NCI-H345 treated with DMSO at 0.1 percent for 48 hours (cell line): Measurements from ENCODE around the gene NUMBL.
"Not testable (repeated sequence)": the region's sequence is repeated elsewhere in the genome, so short reads cannot be mapped to it uniquely, and the experiment has no call there.

Source experiments
- DNase-seq: peaks from one replicate; lab custom pipeline; 2025; ENCODE audit not compliant: unreplicated experiment; lab: John Stamatoyannopoulos, UW

Gene NUMBL

DNA sequence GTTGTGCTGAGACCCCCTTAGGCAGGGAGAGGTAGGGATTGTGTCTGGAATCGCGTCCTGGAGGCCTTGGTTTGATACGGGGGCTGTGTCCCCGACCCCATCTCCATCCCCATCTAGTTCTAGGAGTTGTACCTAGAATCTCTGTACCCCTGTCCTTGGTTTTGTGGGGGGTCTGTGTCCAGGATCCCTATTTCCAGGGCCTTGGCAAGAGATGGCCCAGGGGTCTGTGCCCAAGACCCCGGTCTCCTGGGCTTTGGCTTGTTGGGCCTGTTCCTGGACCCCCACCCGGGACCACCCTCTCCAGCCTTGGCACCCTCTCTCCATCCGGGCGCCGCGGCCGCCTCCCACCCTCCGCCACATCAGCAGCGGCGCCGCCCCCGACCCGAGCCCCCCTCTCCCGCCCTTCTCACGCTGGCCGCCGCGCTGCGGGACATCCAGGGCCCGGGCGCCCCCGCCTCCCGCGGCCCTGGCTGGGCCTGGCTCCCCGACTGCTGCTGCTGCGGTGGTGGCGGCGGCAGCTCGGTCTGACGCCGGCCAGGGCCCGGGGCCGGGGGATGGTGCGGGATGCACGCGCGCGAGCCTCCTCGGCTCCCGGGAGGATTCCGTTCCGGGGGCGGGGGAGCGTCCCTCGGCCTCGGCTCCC is at the start of gene NUMBL:
TSS of gene NUMBL (minus strand) at position 602 of the 643 bp plus-strand sequence. CDS start at position 434, 168 bp downstream.
- no peak for DNase-seq

DNA sequence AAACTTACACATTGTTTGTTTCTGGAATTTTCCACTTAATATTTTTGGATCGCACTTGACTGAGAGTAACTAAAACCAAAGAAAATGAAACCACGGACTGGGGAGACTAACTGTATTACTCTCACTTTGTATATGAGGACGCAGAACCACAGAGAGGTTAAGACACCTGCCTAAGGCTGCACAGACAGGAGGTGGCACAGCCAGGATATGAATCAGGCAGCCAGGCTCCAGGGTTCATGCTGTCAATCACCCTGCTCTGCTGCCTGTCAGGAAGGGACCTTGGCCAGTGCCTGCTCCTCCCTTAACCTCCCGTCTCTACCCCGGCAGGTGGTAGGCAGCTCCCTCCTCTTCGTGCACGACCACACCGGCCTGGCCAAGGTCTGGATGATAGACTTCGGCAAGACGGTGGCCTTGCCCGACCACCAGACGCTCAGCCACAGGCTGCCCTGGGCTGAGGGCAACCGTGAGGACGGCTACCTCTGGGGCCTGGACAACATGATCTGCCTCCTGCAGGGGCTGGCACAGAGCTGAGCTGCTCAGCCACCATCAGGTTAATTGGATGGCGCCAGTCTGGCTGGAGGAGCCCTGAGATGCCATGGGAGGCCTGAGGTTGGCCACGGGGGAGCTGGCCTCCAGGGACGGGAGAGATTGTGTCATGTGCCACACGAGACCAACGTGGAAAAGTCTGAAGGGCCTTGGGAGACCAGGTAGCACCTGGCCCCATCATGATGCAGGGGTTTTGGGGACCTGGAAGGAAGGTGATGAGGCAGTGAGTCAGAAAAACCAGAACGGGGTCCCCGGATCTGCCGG is 48.8 kb upstream of the NUMBL start:
- DNase-seq: no peak

DNA sequence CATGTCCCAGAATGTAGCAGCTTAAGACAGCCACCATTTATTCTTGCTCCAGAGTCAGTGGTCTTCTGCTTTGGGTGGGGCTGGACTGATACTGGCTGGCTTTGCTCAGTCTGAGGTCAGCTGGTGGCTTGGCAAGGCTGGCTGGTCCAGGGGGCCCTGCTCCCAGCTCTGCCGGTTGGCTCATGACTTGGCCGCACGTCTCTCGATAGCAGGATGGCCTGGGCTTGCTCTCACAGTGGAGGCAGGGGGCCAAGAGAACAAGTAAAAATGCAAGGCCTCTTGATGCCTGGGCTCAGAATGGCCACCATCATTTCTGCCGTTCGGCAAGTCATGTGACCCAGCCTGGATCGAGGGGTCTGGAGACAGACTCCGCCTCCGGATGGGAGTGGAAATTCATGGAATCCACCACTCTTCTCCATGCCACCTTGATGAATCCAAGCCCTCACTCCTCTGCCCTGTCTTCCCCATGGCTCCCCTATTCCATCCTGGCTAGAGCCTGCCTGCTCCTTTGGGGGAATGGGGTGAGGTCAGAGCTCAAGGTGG is 46.7 kb upstream of the NUMBL start:
- DNase-seq: no peak

DNA sequence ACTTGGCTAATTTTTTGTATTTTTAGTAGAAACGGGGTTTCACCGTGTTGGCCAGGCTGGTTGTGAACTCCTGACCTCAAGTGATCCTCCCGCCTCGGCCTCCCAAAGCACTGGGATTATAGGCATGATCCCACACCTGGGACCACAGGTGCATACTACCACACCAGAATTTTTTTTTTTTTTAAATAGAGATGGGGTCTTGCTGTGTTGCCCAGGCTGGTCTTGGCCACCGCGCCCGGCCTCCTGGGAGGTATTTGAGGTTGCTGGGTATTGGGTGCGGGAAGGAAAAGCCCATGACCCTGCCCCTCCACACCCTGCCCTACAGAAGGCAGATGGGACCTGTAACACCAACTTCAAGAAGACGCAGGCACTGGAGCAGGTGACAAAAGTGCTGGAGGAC is 46.2 kb upstream of the NUMBL start:
- no peak for DNase-seq

DNA sequence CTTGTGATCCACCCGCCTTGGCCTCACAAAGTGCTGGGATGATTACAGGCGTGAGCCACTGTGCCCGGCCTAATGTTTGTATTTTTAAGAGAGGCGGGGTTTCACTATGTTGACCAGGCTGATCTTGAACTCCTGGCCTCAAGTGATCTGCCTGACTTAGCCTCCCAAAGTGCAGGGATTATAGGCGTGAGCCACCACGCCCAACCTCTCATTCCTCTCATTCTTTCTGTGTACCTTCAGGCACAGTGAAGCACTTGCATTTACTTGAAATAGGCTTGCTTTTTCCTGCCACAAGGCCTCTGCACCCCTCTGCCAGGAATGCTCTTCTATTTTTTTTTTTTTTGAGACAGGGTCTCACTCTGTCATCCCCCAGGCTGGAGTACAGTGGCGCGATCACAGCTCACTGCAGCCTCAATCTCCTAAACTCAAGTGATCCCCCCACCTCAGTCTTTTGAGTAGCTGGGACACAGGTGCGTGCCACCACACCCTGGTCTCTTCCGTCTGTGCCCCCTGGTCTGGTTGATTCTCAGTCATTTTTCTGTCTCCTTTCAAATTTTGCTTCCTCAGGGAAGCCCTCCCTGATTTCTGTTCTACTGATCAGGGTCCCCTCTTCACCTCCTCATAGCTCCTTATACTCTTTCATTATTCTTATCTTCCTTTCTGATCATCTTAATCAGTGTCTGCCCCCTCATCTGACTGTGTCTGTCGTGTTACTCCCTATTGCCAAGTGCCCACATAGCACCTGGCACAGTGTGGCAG is 44.7 kb upstream of the NUMBL start:
- DNase-seq: no peak

DNA sequence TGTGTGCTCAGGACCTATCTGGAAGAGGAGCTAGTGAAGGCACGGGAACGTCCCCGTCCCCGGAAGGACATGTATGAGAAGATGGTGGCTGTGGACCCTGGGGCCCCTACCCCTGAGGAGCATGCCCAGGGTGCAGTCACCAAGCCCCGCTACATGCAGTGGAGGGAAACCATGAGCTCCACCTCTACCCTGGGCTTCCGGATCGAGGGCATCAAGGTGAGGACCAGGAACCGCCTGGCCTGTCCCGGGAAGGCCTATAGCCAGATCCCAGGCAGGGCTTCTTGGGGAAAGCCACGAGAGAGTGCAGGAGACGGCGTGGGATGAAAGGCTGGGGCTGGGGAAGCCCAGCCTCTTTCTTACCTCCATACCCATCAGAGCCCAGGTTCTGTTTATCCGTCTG is 42.7 kb upstream of the NUMBL start:
- no peak for DNase-seq

DNA sequence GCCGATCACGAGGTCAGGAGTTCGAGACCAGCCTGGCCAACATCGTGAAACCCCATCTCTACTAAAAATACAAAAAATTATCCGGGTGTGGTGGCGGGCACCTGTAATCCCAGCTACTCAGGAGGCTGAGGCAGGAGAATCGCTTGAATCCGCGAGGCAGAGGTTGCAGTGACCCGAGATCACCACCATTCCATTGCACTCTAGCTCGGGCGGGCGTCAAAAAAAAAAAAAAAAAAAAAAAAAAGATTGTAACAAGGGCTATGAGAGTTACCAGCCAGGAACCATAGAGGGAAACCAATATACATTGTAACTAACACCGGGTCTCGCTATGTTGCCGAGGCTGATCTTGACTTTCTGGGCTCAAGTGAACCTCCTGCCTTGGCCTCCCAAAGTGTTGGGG is 41.9 kb upstream of the NUMBL start:
- not testable (repeated sequence) for DNase-seq

DNA sequence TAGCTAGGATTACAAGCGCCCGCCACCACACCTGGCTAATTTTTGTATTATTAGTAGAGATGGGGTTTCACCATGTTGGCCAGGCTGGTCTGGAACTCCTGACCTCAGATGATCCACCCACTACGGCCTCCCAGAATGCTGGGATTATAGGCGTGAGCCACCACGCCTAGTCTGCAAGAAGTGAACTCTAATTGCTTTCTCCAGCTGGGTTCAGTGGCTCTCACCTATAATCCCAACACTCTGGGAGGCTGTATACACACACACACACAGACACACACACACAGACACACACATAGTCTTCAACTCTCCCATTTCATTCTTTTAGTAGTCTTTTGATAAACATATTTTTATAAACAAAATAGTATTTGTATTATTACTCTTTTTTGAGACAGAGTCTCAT is 39.6 kb upstream of the NUMBL start:
- not testable (repeated sequence) for DNase-seq

DNA sequence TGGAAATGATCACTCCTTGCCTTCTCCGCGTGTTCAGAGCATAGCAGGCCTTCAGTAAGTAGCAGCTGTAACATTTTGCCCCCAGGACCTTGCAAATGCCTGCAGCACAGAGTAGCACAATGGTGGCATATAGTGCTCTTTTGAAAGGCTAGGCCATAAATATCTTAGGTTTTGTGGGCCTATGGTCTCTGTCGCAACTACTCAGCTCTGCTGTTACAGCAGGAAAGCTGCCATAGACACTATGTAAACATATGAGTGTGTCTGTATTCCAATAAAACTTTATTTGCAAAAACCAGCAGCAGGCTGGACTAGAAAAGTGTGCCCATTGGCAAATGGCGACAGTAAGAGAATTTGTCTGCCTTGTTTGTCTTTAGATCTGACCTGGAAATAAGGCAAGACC is 35.8 kb upstream of the NUMBL start:
- no peak for DNase-seq

DNA sequence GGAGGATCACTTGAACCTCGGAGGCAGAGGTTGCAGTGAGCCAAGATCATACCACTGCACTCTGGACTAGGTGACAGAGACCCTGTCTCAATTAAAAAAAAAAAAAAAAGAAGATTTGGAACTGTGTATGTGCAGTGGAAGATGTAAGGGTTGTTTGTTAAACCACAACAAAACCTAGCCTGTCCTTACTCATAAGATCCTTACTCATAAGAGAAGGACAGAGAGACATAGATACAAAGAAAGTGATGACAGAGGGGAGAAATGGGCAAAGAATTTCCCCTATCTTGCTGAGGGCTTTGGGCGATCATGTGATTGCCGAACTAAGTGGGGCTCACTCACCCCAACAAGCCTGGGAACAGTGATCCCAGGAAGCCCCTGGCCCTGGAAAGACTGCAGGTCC is 34.4 kb upstream of the NUMBL start:
- no peak for DNase-seq

DNA sequence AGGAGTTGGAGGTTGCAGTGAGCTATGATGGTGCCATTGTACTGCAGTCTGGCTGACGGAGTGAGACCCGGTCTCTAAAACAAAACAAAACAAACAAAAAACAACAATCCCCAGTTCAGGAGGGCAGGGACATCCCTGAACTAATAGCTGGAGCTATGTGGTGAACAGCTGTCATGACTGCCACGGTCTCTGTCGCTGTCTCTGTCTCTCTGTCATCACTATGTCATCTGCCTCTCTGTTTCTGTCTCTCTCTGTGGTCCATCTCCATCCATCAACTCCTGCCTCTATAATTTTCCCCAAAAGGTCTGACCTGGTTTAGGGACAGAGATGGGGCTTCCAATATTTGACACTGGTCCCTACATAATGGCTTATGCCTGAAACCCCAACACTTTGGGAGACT is 33.9 kb upstream of the NUMBL start:
- DNase-seq: no peak

DNA sequence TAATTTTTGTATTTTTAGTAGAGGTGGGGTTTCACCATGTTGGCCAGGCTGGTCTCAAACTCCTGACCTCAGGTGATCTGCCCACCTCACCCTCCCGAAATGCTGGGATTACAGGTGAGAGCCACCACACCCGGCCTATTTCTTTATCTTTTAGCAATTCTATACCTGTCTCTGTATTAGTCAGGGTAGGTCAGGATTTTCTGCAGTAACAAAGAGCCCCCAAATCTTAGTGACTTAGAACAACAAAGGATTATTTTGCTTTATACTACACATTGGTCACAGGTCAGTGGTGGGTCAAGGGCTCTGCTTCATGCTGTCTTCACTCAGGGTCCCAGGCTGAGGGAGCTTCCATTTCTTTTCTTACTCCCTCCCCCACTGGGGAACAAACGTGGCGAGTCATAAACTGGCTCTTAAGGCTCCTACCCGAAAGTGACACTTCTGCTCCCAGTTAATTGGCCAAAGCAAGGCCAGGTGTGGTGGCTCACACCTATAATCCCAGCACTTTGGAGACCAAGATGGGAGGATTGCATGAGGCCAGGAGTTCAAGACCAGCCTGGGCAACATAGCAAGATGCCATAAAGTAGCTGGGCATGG is 33.3 kb upstream of the NUMBL start:
- no peak for DNase-seq

DNA sequence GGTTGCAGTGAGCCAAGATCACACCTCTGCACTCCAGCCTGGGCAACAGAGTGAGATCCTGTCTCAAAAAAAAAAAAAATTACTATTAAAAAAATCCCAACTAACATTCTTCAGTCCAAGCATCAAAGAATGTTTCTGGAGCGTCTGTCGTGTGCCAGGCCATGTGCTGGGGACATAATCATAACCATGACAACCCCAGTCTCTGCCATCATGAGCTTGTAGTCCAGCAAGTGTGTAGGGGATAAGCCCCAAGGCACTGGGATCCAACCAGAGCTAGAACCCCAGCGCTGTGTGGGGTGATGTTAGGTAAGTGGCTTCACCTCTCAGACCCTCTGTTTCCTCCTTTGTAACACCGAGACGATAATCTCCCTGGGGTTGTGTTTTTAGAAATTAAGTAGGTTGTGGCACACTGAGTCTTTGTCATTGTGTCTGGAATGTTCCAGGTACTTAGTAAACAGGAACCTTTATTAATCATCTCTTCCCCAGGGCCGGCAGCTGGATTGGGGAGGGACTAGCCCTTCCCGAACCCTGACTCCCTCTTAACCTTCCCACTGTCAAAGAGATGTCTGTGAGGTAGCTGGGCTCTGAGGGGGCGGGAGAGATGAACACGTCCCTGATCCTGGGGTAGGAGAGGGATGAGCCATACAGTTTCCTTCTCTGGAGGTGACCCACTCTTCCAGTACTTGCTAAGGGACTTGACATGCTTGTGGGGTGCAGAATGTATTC is 31.6 kb upstream of the NUMBL start:
- DNase-seq: no peak

DNA sequence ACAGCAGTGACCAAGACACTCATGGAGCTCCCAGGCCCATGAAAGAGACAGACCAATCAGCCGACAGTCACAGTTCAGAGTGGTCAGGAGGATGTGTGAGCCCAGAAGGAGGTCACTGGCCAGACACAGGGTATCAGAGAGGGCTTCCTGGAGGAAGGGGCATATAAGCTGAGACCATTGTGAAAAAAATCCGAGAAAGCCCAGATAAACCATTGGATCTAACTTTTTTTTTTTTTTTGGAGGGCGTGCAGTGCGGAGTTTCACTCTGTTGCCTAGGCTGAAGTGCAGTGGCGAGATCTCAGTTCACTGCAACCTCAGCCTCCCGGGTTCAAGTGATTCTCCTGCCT is 30.7 kb upstream of the NUMBL start:
- no peak for DNase-seq

DNA sequence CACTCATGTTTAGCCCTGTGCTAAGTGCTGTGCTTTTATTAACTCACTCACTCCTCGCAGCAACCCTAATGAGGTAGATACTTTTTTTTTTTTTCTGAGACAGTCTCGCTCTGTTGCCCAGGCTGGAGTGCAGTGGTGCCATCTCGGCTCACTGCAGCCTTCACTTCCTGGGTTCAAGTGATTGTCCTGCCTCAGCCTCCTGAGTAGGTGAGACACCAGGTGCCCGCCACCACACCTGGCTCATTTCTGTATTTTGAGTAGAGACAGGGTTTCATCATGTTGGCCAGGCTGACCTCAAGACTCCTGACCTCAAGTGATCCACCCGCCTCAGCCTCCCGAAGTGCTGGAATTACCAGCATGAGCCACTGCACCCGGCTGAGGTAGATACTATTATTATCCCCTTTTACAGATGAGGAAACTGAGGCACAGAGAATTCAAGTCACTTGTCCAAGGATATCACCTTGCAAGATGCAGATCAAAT is 29.0 kb upstream of the NUMBL start:
- no peak for DNase-seq

DNA sequence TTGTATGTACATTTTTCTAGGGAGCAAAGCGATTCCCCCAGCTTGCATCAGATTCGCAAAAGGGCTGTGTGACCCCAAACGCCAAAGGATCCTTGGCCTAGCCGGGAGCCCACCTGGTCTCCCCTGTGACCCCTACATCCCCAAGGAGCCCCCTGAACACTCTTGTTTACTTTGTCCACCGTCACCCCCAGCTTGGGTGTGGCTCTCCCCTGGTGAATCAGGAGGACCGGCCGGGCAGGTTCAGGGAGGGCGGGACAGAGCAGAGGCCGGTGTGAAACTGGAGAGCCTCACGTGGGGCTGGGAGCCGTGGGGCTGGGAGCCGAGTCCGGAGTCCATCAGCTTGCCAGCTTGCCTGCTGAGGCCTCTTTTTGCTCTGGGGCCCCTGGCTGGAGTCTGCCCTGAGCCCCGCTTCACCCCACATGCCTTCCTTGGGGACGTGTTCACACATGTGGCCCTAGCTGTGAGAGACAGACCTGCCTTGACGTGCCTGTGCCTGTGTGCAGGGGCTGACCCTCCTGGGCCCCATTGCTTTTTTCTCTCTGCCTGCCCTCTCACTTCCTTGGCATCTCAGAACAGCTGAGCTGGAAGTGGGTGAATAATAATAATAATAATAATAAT is 28.4 kb upstream of the NUMBL start:
- DNase-seq: no peak

DNA sequence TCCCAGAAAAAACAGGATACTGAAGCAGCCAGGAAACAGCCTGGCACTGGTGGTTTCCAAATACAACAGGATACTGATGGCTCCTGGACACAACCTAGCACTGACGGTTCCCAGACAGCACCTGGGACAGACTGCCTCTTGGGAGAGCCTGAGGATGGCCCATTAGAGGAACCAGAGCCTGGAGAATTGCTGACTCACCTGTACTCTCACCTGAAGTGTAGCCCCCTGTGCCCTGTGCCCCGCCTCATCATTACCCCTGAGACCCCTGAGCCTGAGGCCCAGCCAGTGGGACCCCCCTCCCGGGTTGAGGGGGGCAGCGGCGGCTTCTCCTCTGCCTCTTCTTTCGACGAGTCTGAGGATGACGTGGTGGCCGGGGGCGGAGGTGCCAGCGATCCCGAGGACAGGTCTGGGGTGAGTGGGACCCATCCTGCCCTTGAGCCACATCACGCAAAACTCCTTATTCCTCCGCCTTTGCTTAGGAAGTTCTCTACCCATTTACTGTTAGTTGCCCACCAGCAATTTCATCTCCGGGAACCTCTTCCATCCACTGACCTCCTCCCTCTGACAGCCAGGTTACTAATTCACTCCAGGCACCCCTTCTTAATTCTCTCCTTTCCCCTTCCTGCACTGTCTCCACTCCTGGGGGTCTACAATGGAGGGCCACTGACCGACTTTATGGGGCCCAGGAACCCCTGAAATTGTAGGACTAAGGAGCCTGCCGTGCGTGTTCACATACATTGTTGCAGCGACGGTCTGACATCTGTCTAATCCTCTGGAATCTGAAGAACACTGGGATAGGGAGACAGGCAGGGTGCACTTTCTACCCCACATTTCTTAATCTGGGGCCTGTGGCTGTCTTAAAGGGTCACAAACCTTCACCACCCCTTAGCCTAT is 27.7 kb upstream of the NUMBL start:
- DNase-seq: peak; percentile 11

DNA sequence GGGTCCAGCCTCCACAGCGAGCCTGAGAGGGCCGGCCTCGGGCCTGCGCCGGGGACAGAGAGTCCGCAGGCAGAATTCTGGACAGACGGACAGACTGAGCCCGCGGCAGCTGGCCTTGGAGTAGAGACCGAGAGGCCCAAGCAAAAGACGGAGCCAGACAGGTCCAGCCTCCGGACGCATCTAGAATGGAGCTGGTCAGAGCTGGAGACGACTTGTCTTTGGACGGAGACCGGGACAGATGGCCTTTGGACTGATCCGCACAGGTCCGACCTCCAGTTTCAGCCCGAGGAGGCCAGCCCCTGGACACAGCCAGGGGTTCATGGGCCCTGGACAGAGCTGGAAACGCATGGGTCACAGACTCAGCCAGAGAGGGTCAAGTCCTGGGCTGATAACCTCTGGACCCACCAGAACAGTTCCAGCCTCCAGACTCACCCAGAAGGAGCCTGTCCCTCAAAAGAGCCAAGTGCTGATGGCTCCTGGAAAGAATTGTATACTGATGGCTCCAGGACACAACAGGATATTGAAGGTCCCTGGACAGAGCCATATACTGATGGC is 27.0 kb upstream of the NUMBL start:
- peak; percentile 16 for DNase-seq
